HG03575 (cell line): ENCODE measurements around the gene PRPF18.
A peak's percentile ranks its signal among the peaks of the same experiment; 100 is the strongest.
"Not testable (repeated sequence)": the region's sequence is repeated elsewhere in the genome, so short reads cannot be mapped to it uniquely, and the experiment has no call there.

ENCODE experiments used
- ATAC-seq: cut with Tn5 transposase; IDR thresholded peaks from one replicate; pipeline ENCODE4 v1.9.1; 2021; ENCODE audit not compliant: unreplicated experiment, insufficient number of reproducible peaks, low FRiP score; ENCODE audit errors: extremely low read depth

PRPF18 gene, protein sequence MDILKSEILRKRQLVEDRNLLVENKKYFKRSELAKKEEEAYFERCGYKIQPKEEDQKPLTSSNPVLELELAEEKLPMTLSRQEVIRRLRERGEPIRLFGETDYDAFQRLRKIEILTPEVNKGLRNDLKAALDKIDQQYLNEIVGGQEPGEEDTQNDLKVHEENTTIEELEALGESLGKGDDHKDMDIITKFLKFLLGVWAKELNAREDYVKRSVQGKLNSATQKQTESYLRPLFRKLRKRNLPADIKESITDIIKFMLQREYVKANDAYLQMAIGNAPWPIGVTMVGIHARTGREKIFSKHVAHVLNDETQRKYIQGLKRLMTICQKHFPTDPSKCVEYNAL

GRCh38 chr10:13586676-13587355 is at the start of gene PRPF18:
Gene PRPF18 (plus strand): TSS chr10:13586965. CDS start chr10:13587087, 122 bp downstream.
- ATAC-seq, result peak; percentile 89

- not testable (repeated sequence) for ATAC-seq
These were observed 48.8 kb upstream of the PRPF18 start for GRCh38 chr10:13537985-13538384.

DNA sequence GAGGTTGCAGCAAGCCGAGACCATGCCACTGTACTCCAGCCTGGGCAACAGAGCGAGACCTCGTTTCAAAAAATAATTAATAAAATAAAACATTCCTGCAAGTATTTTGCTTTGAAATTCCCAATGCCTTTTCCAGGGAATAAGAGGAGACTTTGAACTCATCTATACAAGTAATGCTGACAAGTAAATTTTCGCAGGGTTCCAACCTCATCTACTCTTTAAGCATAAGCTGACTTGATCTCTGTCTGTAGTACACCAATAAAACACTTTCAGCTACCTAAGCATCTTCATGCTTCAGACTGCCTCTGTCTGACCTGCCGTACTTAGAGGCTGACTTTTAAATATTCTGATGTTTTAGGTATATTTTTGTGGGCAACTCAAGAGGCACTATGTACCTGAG is 44.2 kb upstream of the PRPF18 start:
- no peak for ATAC-seq

- ATAC-seq, result no peak
These were observed 36.0 kb upstream of the PRPF18 start for GRCh38 chr10:13550802-13551201.

- ATAC-seq, result no peak
These were observed 30.8 kb upstream of the PRPF18 start for GRCh38 chr10:13555884-13556510.

- no peak for ATAC-seq
These were observed 27.6 kb upstream of the PRPF18 start for GRCh38 chr10:13559124-13559700.

DNA sequence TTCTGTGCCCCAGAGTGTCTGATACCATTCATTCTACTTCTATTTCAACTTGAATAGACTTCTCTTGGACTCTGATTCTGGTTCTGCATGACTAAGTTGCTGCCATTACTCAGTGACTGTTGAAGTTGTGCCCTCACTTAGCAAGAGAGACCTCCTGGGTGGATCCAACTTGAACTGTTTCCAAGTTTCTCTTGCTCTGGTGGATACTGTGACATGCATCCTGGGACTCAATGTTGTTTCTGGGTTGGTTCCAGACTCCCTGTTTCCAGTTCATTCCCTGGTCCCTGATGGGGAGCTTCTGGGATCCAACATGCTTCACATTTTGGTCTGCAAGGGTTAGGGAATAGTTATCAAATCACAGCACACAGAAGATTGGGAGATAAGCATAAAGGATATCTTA is 26.2 kb upstream of the PRPF18 start:
- ATAC-seq, result no peak

GRCh38 chr10:13563481-13564445 is 23.0 kb upstream of the PRPF18 start:
- no peak for ATAC-seq

DNA sequence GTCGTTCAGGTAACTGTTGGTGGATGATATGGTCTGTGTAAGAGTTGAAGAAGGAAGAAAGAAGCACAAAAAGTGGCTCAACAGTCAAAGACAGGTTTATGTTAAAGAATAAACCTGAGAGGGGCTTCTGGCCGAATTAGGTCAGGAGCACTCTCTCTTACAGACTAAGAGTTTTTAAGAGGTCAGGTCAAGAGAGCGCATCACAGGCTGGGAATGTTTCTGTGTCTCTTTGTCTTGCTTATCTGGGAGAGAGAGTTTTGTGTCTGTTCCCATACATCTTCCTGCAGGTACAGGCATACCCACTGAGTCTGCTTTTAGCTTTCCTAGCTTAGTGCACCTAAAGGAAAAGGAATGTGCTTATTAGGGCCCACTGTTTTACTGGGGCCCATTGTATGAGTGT is 22.2 kb upstream of the PRPF18 start:
- no peak for ATAC-seq

DNA sequence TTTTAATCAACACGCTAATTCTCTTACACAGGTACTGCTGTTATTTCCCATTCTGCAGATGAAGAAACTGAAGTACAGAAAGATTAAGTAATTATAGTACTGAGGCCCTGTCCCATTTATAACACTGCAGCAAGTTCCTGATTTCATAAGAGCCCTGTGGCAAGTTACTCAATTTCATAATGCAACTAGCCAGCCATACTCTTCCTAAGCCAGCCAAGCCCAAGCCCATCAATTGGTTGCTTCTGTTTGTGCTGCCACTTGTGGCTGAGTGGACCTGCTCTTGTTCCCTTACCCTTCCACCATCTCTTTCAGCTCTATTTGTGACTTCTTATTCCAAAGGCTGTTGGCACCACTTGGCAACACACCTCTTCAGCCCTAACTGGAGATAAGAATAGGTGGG is 19.7 kb upstream of the PRPF18 start:
- ATAC-seq, result no peak

DNA sequence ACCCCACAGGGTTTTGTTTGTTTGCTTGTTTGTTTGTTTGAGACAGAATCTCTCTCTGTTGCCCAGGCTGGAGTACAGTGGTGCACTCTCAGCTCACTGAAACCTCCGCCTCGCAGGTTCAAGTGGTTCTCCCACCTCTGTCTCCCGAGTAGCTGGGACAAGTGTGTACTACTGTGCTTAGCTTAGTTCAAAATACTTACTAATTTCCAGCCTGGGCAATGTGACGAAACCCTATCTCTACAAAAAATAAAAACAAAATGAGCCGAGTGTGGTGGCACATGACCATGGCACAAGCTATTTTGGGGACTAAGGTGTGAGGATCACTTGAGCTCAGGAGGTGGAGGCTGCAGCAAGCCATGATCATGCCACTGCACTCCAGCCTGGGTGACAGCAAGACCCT is 15.2 kb upstream of the PRPF18 start:
- ATAC-seq, result no peak

DNA sequence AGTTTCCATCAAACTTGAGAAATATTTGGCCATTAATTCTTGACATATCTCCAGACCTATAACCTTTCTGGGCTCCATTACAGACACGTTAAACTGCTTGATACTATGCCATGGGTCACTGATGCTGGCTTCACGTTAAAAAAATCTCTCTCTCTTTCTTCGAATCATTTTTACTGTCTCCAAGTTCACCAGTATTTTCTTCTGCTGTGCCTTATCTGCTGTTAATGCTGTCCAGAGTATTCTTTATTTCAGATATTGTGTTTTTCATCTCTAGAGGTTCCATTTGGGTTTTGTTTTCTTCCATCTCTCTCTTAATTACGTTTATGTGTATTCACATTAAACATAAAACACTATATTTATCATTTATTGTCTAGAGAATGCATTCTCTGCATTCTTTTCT is 12.8 kb upstream of the PRPF18 start:
- ATAC-seq, result no peak

DNA sequence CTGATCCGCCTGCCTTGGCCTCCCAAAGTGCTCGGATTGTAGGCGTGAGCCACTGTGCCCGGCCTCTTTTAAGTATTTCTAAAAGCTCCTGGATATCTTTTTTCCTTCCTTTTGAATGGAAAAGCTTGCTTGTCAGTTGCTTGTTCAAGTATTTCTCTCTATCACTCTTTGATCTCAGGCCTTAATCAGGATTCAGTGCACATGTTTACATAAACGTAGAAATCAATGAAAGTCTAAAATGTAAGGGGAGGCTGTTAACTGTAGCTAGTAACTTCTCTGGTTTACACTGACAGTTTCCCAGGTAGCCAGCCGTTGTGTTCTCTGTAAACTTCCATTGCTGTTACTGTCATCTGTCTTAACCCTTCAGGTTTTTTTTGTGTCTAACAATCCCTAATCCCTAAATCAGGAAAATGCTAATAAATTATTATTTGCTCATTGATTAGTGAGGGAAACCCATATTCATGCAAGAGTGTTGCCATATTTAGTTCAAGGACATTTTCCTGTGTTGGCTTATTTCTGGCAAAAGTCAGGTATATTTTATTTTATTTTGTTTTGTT is 1.5 kb upstream of the PRPF18 start:
- no peak for ATAC-seq

DNA sequence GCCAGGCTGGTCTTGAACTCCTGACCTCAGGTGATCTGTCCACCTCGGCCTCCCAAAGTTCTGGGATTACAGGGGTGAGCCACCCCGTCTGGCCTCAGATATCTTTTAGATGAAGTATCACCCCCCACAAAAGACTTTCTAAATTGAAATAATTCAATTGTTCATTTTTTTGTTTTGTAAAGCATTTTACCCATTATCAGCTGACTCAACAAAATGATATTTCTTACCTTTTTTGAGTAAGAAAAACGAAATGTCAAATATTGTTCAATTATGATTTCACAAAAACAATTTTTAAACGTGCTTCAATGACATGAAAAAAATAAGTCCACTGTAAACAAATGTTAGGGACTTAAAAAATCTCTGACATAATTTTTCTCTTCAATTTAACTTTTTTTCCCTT is 822 bp upstream of the PRPF18 start:
- no peak for ATAC-seq

GRCh38 chr10:13587391-13587790 is 626 bp downstream of the PRPF18 start:
- ATAC-seq, result no peak

GRCh38 chr10:13589316-13589715 is 2.6 kb downstream of the PRPF18 start:
- ATAC-seq, result no peak

GRCh38 chr10:13590886-13591285 is 4.1 kb downstream of the PRPF18 start:
- no peak for ATAC-seq

- ATAC-seq, result no peak
These were observed 5.5 kb downstream of the PRPF18 start for GRCh38 chr10:13592306-13592705.
